Liver (tissue), 3 donors: ENCODE data around the gene TWIST1.

Experiments used
- NR2F2 ChIP-seq: IDR thresholded peaks from 2 replicates; pipeline ENCODE4 v1.6.1; 2016; ENCODE audit warnings: antibody characterized with exemption
- TF ChIP-seq, protein P1 (sequence below): fragments of 150-350 bp; IDR thresholded peaks from 2 replicates; pipeline ENCODE4 v1.5.1; 2017; ENCODE audit warnings: improper control_type of control experiment, low read depth, low read length; ENCODE audit not compliant: missing input control
- TF ChIP-seq, protein P2 (sequence below): IDR thresholded peaks from 2 replicates; pipeline ENCODE4 v1.6.1; 2016; ENCODE audit warnings: antibody characterized with exemption, mild to moderate bottlenecking
- donor health status: healthy.
- donor health status: healthy.

DNA sequence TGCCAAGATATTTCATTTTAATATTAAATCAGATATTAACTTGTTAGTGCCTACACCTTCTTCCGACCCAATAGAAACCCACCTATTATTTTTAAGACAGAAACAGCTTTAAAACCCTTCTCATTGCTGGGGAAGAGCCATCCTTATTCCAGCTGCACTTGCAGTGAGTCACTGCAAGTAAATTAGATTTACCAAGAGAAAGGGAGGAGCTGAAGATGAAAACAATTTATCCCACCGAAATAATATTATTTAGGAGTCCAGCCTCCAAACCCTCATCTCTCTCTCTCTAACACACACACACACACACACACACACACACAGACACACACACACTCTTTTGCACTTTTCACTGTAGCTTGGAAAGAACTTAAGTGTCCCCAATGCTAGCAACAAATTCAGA lies 26.9 kb downstream of the TWIST1 start:
- TF ChIP-seq, protein P1, sequence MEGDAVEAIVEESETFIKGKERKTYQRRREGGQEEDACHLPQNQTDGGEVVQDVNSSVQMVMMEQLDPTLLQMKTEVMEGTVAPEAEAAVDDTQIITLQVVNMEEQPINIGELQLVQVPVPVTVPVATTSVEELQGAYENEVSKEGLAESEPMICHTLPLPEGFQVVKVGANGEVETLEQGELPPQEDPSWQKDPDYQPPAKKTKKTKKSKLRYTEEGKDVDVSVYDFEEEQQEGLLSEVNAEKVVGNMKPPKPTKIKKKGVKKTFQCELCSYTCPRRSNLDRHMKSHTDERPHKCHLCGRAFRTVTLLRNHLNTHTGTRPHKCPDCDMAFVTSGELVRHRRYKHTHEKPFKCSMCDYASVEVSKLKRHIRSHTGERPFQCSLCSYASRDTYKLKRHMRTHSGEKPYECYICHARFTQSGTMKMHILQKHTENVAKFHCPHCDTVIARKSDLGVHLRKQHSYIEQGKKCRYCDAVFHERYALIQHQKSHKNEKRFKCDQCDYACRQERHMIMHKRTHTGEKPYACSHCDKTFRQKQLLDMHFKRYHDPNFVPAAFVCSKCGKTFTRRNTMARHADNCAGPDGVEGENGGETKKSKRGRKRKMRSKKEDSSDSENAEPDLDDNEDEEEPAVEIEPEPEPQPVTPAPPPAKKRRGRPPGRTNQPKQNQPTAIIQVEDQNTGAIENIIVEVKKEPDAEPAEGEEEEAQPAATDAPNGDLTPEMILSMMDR, result no peak
- TF ChIP-seq NR2F2, result no peak
- TF ChIP-seq, protein P2, sequence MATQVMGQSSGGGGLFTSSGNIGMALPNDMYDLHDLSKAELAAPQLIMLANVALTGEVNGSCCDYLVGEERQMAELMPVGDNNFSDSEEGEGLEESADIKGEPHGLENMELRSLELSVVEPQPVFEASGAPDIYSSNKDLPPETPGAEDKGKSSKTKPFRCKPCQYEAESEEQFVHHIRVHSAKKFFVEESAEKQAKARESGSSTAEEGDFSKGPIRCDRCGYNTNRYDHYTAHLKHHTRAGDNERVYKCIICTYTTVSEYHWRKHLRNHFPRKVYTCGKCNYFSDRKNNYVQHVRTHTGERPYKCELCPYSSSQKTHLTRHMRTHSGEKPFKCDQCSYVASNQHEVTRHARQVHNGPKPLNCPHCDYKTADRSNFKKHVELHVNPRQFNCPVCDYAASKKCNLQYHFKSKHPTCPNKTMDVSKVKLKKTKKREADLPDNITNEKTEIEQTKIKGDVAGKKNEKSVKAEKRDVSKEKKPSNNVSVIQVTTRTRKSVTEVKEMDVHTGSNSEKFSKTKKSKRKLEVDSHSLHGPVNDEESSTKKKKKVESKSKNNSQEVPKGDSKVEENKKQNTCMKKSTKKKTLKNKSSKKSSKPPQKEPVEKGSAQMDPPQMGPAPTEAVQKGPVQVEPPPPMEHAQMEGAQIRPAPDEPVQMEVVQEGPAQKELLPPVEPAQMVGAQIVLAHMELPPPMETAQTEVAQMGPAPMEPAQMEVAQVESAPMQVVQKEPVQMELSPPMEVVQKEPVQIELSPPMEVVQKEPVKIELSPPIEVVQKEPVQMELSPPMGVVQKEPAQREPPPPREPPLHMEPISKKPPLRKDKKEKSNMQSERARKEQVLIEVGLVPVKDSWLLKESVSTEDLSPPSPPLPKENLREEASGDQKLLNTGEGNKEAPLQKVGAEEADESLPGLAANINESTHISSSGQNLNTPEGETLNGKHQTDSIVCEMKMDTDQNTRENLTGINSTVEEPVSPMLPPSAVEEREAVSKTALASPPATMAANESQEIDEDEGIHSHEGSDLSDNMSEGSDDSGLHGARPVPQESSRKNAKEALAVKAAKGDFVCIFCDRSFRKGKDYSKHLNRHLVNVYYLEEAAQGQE, result no peak
